ENCODE data around the gene MB21D2.

Gene MB21D2

GRCh38 chr3:192801985-192802384 is 115.7 kb downstream of the MB21D2 start (continued):
- TF ChIP-seq ZSCAN4 (tag by site-specific recombination; IDR thresholded peaks at IDR 0.05): no peak
- TF ChIP-seq ZBTB1 (tag by site-specific recombination; IDR thresholded peaks at IDR 0.05): no peak
- no peak for TF ChIP-seq PRDM4 (tag by site-specific recombination; IDR thresholded peaks at IDR 0.05)
- no peak for TF ChIP-seq SP3 (tag by site-specific recombination; IDR thresholded peaks at IDR 0.05)
- TF ChIP-seq ZNF274 (IDR thresholded peaks at IDR 0.05; ENCODE audit: low read length): no peak
- TF ChIP-seq ZNF274 (tag by site-specific recombination; IDR thresholded peaks at IDR 0.05; ENCODE audit: borderline replicate concordance): no peak

DNA sequence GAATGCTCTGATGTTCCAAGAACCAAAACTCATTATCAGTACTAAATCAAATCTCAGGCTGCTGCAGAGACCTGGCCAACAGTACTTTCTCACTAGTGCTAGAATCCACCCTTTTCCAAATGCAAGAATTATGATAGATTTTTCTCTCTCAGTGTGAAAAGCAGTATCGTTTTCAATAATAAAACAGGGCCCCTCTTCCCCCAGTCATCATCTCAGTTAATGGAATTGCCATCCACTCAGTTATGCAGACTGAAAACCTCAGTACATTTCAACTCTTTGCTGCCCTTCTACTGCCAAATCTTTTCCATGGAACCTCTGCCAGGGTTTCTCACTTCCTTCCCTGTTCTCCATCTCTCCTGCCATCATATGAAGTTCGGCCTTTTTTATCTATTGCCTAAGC is 117.9 kb downstream of the MB21D2 start:
- peaks cover 0 to 9% of the 10 kb centered on the region in 2 experiments; a peak in 1 of 3 replicates for H3K36me3 ChIP-seq (ENCODE audit: control insufficient read depth in 2 of 2, insufficient read depth in 1 of 2, low read length in 2 of 2)

DNA sequence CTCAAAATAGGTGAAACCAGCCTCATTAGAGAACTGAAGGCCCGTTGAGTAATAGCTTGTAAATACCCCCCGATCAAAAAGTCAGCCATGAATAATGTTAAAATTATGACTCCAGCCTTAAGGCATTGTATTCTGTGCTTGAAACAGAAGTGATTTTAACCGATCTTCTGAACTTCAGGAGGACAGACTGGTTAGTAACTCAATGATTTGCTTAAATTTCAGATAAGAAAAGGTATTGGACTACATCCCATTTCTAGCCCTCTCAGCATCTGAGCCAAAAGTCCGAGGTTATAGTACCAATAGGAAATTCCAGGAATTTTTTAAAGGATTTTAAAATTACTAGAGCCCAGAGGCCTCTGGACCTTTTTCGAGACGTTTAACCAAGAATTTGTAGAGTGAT is 122.6 kb downstream of the MB21D2 start:
- Histone ChIP-seq H3K4me1 (ENCODE audit: control insufficient read depth, insufficient read depth, low read length) (no peaks in the 10 kb centered on the region), H3K36me3 (ENCODE audit: control insufficient read depth in 2 of 2, insufficient read depth in 1 of 2, low read length in 2 of 2) (peaks cover 0 to 9% of the 10 kb centered on the region in 2 experiments; a peak in 1 of 3 replicates), H3K27ac (ENCODE audit: extremely low read depth, low read depth, low read length) (no peak overlapping the region), H3K4me3 (ENCODE audit: low read depth, low read length) (no peak overlapping the region), H3K9me3 (ENCODE audit: control insufficient read depth, insufficient read depth, low read depth, low read length) (no peaks in the 10 kb centered on the region)
- ChIA-PET POLR2A (no interaction called here), CTCF (interaction anchor here (0.5 kb wide), 1 partner anchor 228 kb away, joined by 3 read pairs; no protein-coding TSS in a partner anchor)
- no peak for TF ChIP-seq ZNF843 (tag by site-specific recombination; IDR thresholded peaks at IDR 0.05)
- TF ChIP-seq ZNF18 (tag by site-specific recombination; IDR thresholded peaks at IDR 0.05): no peak
- no peak for TF ChIP-seq ZNF776 (tag by site-specific recombination; IDR thresholded peaks at IDR 0.05; ENCODE audit: borderline replicate concordance)
- no peak for TF ChIP-seq SALL2 (tag by site-specific recombination; IDR thresholded peaks at IDR 0.05; ENCODE audit: borderline replicate concordance)
- no peak for TF ChIP-seq ZNF596 (tag by site-specific recombination; IDR thresholded peaks at IDR 0.05)
- TF ChIP-seq, protein P1, sequence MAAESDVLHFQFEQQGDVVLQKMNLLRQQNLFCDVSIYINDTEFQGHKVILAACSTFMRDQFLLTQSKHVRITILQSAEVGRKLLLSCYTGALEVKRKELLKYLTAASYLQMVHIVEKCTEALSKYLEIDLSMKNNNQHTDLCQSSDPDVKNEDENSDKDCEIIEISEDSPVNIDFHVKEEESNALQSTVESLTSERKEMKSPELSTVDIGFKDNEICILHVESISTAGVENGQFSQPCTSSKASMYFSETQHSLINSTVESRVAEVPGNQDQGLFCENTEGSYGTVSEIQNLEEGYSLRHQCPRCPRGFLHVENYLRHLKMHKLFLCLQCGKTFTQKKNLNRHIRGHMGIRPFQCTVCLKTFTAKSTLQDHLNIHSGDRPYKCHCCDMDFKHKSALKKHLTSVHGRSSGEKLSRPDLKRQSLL (tag by site-specific recombination; IDR thresholded peaks at IDR 0.05): no peak

More for the DNA sequence above, 117.9 kb downstream of the MB21D2 start:
- ChIA-PET CTCF (no interaction called here), POLR2A (no interaction called here)
- Histone ChIP-seq H3K4me1 (ENCODE audit: control insufficient read depth, insufficient read depth, low read length) (no peaks in the 10 kb centered on the region), H3K9me3 (ENCODE audit: control insufficient read depth, insufficient read depth, low read depth, low read length) (no peaks in the 10 kb centered on the region), H3K27ac (ENCODE audit: extremely low read depth, low read depth, low read length) (no peak overlapping the region), H3K4me3 (ENCODE audit: low read depth, low read length) (no peak overlapping the region)
- TF ChIP-seq ZBTB20 (tag by site-specific recombination; IDR thresholded peaks at IDR 0.05) (no peak), ZNF707 (tag by site-specific recombination; IDR thresholded peaks at IDR 0.05) (no peak), ZBTB26 (tag by site-specific recombination; optimal IDR thresholded peaks at IDR 0.05) (no peak), SP3 (tag by site-specific recombination; IDR thresholded peaks at IDR 0.05) (no peak), ZNF645 (tag by site-specific recombination; IDR thresholded peaks at IDR 0.05) (no peak), ZNF768 (tag by site-specific recombination; IDR thresholded peaks at IDR 0.05) (no peak), ZNF184 (tag by site-specific recombination; IDR thresholded peaks at IDR 0.05) (no peak), ZNF248 (tag by site-specific recombination; IDR thresholded peaks at IDR 0.05) (no peak), ZNF24 (tag by site-specific recombination; IDR thresholded peaks at IDR 0.05) (no peak), ZNF624 (tag by site-specific recombination; IDR thresholded peaks at IDR 0.05) (no peak), ZNF701 (tag by site-specific recombination; IDR thresholded peaks at IDR 0.05) (no peak), ZNF16 (tag by site-specific recombination; IDR thresholded peaks at IDR 0.05; ENCODE audit: low read depth) (no peak), ZNF311 (tag by site-specific recombination; IDR thresholded peaks at IDR 0.05; ENCODE audit: borderline replicate concordance) (no peak)

Data from HEK293 (cell line).